Peyer's patch (tissue), 4 donors: ENCODE measurements around the gene KAZN. TPM values are rescaled to one million over a fixed set of nuclear protein-coding genes. Genes with fewer than 3 reads are reported as not detected.

Experiments used
- DNase-seq, 3 donors: peaks; one replicate each; pipeline ENCODE4 v3.0.0-alpha.2; 2017 to 2019
- H3K27ac ChIP-seq, 4 donors: fragments of 200-600 bp; sonication (generic); one replicate each; pipeline ENCODE4 v1.5.1; 2016 to 2019
- H3K27me3 ChIP-seq, 2 donors: fragments of 200-600 bp; sonication (generic); one replicate each; pipeline ENCODE4 v1.5.1; 2019
- H3K36me3 ChIP-seq, 3 donors: fragments of 200-600 bp; sonication (generic); one replicate each; pipeline ENCODE4 v1.5.1; 2016 to 2019
- H3K4me1 ChIP-seq, 4 donors: fragments of 200-600 bp; sonication (generic); one replicate each; pipeline ENCODE4 v1.5.1; 2016 to 2019
- H3K4me3 ChIP-seq, 4 donors: fragments of 200-600 bp; sonication (generic); 1 replicate in 3 of 4; 2 replicates in 1 of 4; pipeline ENCODE4 v1.5.1; 2016 to 2019; ENCODE audit warnings: mild to moderate bottlenecking in 1 of 4
- H3K9me3 ChIP-seq, 4 donors: fragments of 200-600 bp; sonication (generic); one replicate each; pipeline ENCODE4 v1.5.1; 2016 to 2019; ENCODE audit warnings: mild to moderate bottlenecking in 1 of 4
- CTCF ChIP-seq, 6 experiments: fragments of 450-650 bp in 4 of 6; fragments of 200-600 bp in 2 of 6; sonication (generic) in 1 of 6; IDR thresholded peaks; one replicate each; pipeline ENCODE4 v1.5.1; 2017 to 2019; ENCODE audit warnings: antibody characterized with exemption in 6 of 6, mild to moderate bottlenecking in 3 of 6, moderate library complexity in 1 of 6
- POLR2A ChIP-seq, 2 donors: fragments of 450-650 bp; IDR thresholded peaks; one replicate each; pipeline ENCODE4 v1.5.1; 2017; ENCODE audit warnings: antibody characterized with exemption in 2 of 2, mild to moderate bottlenecking in 2 of 2, moderate library complexity in 2 of 2
- total RNA-seq, 4 donors: library from RNA; depleted of rRNA; stranded (reverse); fragments of >200 nt; gene quantifications; one replicate each; pipeline ENCODE4 v1.1.0, GENCODE V29; 2016

Gene KAZN
- total RNA-seq, 4 donors from 2014 or later: 14.9 to 25.5 (median 21.7) TPM

- Histone ChIP-seq H3K27ac (no peak overlapping the region), H3K27me3 (no peaks in the 10 kb centered on the region), H3K4me3 (no peak overlapping the region), H3K36me3 (no peaks in the 10 kb centered on the region), H3K9me3 (no peaks in the 10 kb centered on the region), H3K4me1 (no peaks in the 10 kb centered on the region)
- no peak for DNase-seq
- TF ChIP-seq POLR2A (IDR thresholded peaks at IDR 0.05) (no peak), CTCF (IDR thresholded peaks at IDR 0.05) (no peak)
Observed at GRCh38 chr1:14697353-14697752, 98.9 kb downstream of the KAZN start.

- H3K9me3 ChIP-seq: no peaks in the 10 kb centered on the region
- H3K4me1 ChIP-seq: no peaks in the 10 kb centered on the region
- H3K27me3 ChIP-seq: no peaks in the 10 kb centered on the region
- TF ChIP-seq POLR2A (IDR thresholded peaks at IDR 0.05) (no peak), CTCF (IDR thresholded peaks at IDR 0.05) (no peak)
- no peaks in the 10 kb centered on the region for H3K36me3 ChIP-seq
- H3K27ac ChIP-seq: no peak overlapping the region
- H3K4me3 ChIP-seq: no peak overlapping the region
- DNase-seq: no peak
Observed at GRCh38 chr1:14698314-14698713, 99.8 kb downstream of the KAZN start.

- no peak overlapping the region for H3K27ac ChIP-seq
- H3K36me3 ChIP-seq: no peaks in the 10 kb centered on the region
- no peaks in the 10 kb centered on the region for H3K9me3 ChIP-seq
- no peaks in the 10 kb centered on the region for H3K4me1 ChIP-seq
- no peak for DNase-seq
- H3K27me3 ChIP-seq: no peaks in the 10 kb centered on the region
- TF ChIP-seq CTCF (IDR thresholded peaks at IDR 0.05) (no peak), POLR2A (IDR thresholded peaks at IDR 0.05) (no peak)
- no peak overlapping the region for H3K4me3 ChIP-seq
Observed at GRCh38 chr1:14699620-14700019, 101.1 kb downstream of the KAZN start.

GRCh38 chr1:14704846-14705245 is 106.4 kb downstream of the KAZN start:
- Histone ChIP-seq H3K36me3 (no peaks in the 10 kb centered on the region), H3K27me3 (no peaks in the 10 kb centered on the region), H3K4me3 (no peak overlapping the region), H3K27ac (no peak overlapping the region), H3K9me3 (no peaks in the 10 kb centered on the region), H3K4me1 (no peaks in the 10 kb centered on the region)
- no peak for TF ChIP-seq CTCF (IDR thresholded peaks at IDR 0.05)
- TF ChIP-seq POLR2A (IDR thresholded peaks at IDR 0.05): no peak
- no peak for DNase-seq

GRCh38 chr1:14705824-14706223 is 107.3 kb downstream of the KAZN start:
- H3K9me3 ChIP-seq: no peaks in the 10 kb centered on the region
- H3K27ac ChIP-seq: no peak overlapping the region
- H3K36me3 ChIP-seq: no peaks in the 10 kb centered on the region
- no peak for TF ChIP-seq POLR2A (IDR thresholded peaks at IDR 0.05)
- no peak for DNase-seq
- no peak overlapping the region for H3K4me3 ChIP-seq
- no peaks in the 10 kb centered on the region for H3K4me1 ChIP-seq
- H3K27me3 ChIP-seq: no peaks in the 10 kb centered on the region

- TF ChIP-seq POLR2A (IDR thresholded peaks at IDR 0.05) (no peak), CTCF (IDR thresholded peaks at IDR 0.05) (no peak)
- no peak for DNase-seq
- Histone ChIP-seq H3K27ac (no peak overlapping the region), H3K4me3 (no peak overlapping the region), H3K36me3 (no peaks in the 10 kb centered on the region), H3K9me3 (no peaks in the 10 kb centered on the region), H3K4me1 (no peaks in the 10 kb centered on the region), H3K27me3 (no peaks in the 10 kb centered on the region)
Observed at GRCh38 chr1:14706631-14707030, 108.1 kb downstream of the KAZN start.
